Measurements from ENCODE around the gene APOBEC3A. TPM values are rescaled to one million over a fixed set of nuclear protein-coding genes. Genes with fewer than 3 reads are reported as not detected.

APOBEC3A gene
- total RNA-seq, 6 experiments from 2014 or later: 0.73 to 2.8 (median 1.1) TPM

DNA sequence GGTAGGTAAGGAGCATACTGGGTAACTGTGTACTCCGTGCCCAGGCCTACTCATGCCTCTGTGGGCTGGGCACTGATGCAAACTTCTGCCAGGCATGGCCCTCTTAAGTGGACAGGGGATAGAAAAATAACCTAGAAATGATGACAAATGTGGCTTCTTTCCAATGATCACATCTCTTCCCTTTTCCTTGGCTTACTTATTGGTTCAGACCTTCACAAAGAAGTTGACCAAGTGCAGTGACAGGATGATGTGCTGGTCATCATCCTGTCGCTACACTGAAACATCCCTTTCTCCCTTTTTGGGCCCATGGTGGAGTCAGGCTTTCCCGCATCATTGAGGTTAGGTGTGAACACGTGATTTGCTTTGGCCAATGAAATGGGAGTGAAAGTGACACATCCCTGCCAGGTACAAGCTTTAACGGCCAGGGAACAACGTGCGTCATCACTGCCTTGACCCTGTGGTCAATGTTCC, 31.8 kb upstream of the APOBEC3A start:
- DNase-seq (no peak), ATAC-seq (no peak)
- WGBS (ENCODE audit: insufficient coverage, low coverage, low lambda C conversion rate, missing lambda C conversion rate): 82% methylated on average over 1 of the region's 7 CpGs
- intact Hi-C loops (cut with DNase I): no loop called here
- no peaks in the 10 kb centered on the region for H3K36me3 ChIP-seq
- H3K27me3 ChIP-seq: no peaks in the 10 kb centered on the region
- no peak for TF ChIP-seq POLR2A (IDR thresholded peaks at IDR 0.05)
- TF ChIP-seq, protein P1, sequence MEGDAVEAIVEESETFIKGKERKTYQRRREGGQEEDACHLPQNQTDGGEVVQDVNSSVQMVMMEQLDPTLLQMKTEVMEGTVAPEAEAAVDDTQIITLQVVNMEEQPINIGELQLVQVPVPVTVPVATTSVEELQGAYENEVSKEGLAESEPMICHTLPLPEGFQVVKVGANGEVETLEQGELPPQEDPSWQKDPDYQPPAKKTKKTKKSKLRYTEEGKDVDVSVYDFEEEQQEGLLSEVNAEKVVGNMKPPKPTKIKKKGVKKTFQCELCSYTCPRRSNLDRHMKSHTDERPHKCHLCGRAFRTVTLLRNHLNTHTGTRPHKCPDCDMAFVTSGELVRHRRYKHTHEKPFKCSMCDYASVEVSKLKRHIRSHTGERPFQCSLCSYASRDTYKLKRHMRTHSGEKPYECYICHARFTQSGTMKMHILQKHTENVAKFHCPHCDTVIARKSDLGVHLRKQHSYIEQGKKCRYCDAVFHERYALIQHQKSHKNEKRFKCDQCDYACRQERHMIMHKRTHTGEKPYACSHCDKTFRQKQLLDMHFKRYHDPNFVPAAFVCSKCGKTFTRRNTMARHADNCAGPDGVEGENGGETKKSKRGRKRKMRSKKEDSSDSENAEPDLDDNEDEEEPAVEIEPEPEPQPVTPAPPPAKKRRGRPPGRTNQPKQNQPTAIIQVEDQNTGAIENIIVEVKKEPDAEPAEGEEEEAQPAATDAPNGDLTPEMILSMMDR (IDR thresholded peaks at IDR 0.05): no peak
- H3K27ac ChIP-seq: no peak overlapping the region
- H3K9me3 ChIP-seq: no peaks in the 10 kb centered on the region
- H3K4me1 ChIP-seq: peaks cover 0 to 18% (median 7%) of the 10 kb centered on the region in 4 donors
- no peak overlapping the region for H3K4me3 ChIP-seq

DNA sequence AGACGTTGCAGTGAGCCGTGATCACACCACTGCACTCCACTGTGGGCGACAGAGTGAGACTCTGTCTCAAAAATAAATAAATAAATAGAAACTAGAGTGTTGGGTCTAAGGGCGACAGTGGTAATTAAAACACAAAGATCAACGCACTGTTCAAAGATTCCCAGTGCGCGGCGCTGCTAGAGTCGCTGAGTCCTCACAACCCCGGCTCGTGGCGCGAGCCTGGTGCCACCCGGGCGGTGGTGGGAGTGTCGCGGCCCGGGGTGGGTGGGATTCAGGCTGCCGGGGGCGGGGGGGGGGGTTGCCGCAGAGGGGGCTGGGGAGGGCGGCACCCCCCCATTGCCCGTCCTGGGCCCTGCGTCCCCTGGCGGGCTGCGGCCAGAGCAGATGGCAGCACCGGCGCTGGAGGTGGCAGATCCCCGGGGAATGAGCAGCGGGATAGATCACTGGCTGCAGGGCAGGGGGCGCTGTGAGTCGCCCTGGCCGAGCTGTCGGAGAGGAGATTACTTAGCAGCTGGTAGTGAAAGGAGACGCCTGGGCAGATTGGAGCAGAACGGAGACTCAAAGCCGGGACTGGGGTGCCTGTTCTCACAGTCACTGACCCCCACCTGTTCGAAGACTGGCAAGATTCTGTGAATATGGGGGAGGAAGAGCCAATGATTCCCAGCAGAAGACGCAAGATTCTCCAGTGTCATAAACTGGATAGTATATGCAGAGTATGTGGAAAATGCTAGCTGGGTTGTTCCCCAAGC, 30.2 kb upstream of the APOBEC3A start:
- H3K4me3 ChIP-seq: peak overlapping the region in 1 of 3 donors; percentile 6
- 20% methylated on average over 21 of the region's 39 CpGs for WGBS (ENCODE audit: insufficient coverage, low coverage, low lambda C conversion rate, missing lambda C conversion rate)
- peak in 2 of 3 donors; percentile 66 to 75 for DNase-seq

DNA sequence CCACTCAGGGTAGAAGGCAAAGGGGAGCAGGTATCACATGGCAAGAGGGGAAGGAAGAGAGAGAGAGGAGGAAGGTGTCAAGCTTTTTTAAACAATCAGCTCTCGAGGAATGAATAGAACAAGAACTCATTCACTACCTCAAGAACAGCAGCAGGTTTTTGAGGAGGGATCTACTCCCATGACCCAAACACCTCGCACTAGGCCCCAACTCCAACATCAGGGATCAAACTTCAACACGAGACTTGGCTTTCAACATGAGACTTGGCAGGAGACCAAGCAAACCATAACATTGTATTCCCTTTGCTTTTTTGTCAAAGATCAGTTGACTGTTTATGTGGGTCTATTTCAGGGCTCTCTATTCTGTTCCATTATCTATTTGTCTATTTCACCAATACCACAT, 26.9 kb upstream of the APOBEC3A start:
- no peak overlapping the region for H3K4me3 ChIP-seq
- H3K27me3 ChIP-seq: no peaks in the 10 kb centered on the region
- H3K36me3 ChIP-seq: no peaks in the 10 kb centered on the region
- intact Hi-C loops (cut with DNase I): no loop called here
- no peak for TF ChIP-seq POLR2A (IDR thresholded peaks at IDR 0.05)
- TF ChIP-seq, protein P1 (IDR thresholded peaks at IDR 0.05): no peak
- DNase-seq (no peak), ATAC-seq (peak in 2 of 4 donors; percentile 16 to 21)
- no peaks in the 10 kb centered on the region for H3K9me3 ChIP-seq
- H3K4me1 ChIP-seq: no peaks in the 10 kb centered on the region
- no peak overlapping the region for H3K27ac ChIP-seq
- 42% methylated on average over 3 of the region's 3 CpGs for WGBS (ENCODE audit: insufficient coverage, low coverage, low lambda C conversion rate, missing lambda C conversion rate)

More for the DNA sequence above, 30.2 kb upstream of the APOBEC3A start:
- no peaks in the 10 kb centered on the region for H3K27me3 ChIP-seq
- intact Hi-C loops (cut with DNase I): no loop called here
- H3K9me3 ChIP-seq: no peaks in the 10 kb centered on the region
- H3K4me1 ChIP-seq: peaks cover 0 to 18% (median 7%) of the 10 kb centered on the region in 4 donors
- no peak overlapping the region for H3K27ac ChIP-seq
- no peak for TF ChIP-seq POLR2A (IDR thresholded peaks at IDR 0.05)
- TF ChIP-seq, protein P1 (IDR thresholded peaks at IDR 0.05): peak; percentile 38 to 56 (median 50)
- ATAC-seq: peak; percentile 53 to 76 (median 64)
- no peaks in the 10 kb centered on the region for H3K36me3 ChIP-seq

DNA sequence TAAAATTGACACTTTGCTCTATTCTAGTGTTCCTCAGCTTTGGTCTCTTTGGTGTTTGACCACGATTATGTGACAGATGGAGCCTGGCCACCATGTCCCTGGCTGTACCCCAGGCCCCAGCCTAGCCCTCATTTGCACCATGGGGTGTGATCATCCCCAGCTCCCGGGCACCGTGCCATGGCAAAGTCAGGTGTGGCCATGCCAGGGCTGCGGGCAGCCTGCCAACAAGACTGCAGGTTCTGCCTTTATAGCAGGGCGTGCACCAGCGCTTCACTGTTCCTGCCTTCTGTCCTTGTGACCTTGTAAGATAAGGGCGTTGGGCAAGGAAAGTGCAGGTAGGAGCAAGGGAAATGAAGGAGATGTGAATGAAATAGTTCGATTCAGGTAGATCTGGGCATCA, 22.4 kb upstream of the APOBEC3A start:
- Histone ChIP-seq H3K27me3 (no peaks in the 10 kb centered on the region), H3K36me3 (no peaks in the 10 kb centered on the region), H3K4me1 (no peaks in the 10 kb centered on the region), H3K9me3 (no peaks in the 10 kb centered on the region), H3K27ac (no peak overlapping the region), H3K4me3 (no peak overlapping the region)
- no peak for TF ChIP-seq POLR2A (IDR thresholded peaks at IDR 0.05)
- TF ChIP-seq, protein P1 (IDR thresholded peaks at IDR 0.05): no peak
- 39% methylated on average over 8 of the region's 8 CpGs for WGBS (ENCODE audit: insufficient coverage, low coverage, low lambda C conversion rate, missing lambda C conversion rate)
- ATAC-seq: peak; percentile 75 to 92 (median 80)
- intact Hi-C loops (cut with DNase I): no loop called here
- DNase-seq: peak; percentile 87 to 94 (median 90)

All from right lobe of liver (tissue), 6 donors.